GM21786 (cell line): ENCODE data around the gene HYI.
"Not testable (repeated sequence)": the region's sequence is repeated elsewhere in the genome, so short reads cannot be mapped to it uniquely, and the experiment has no call there.

Source experiments
- ATAC-seq: cut with Tn5 transposase; IDR thresholded peaks from one replicate; pipeline ENCODE4 v1.9.1; 2021; ENCODE audit not compliant: unreplicated experiment

HYI gene

GRCh38 chr1:43465505-43466067 is 11.9 kb upstream of the HYI start:
- ATAC-seq = no peak

GRCh38 chr1:43464681-43465504 is 11.2 kb upstream of the HYI start:
- ATAC-seq = no peak

DNA sequence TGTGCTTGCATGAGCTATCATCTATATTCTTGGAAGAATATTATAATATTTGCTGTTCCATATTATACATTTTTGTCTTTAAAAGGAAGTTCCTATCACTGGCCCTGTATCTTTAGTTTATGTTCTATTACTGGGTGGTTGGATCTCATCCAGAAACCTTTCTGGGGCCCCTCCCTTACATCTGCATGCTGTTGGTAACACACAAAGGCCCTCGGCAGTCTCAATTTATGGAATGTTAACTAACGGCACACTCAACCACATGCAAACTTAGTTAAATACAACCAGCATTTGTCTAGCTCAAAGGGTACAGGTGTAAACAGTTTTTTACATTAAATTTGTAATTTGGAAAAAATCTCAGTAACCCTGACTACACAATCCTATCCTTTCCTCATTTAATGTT is 9.7 kb upstream of the HYI start:
- no peak for ATAC-seq

GRCh38 chr1:43460988-43461693 is 7.4 kb upstream of the HYI start:
- ATAC-seq = no peak

- ATAC-seq = not testable (repeated sequence)
Observed at GRCh38 chr1:43458379-43458778, 4.6 kb upstream of the HYI start.

GRCh38 chr1:43455213-43455889 is 1.6 kb upstream of the HYI start:
- no peak for ATAC-seq

- peak; percentile 67 for ATAC-seq
Observed at GRCh38 chr1:43454270-43455011, 710 bp upstream of the HYI start.

- no peak for ATAC-seq
Observed at GRCh38 chr1:43452789-43453441, 816 bp downstream of the HYI start.

GRCh38 chr1:43451701-43452532 is 1.8 kb downstream of the HYI start:
- no peak for ATAC-seq

DNA sequence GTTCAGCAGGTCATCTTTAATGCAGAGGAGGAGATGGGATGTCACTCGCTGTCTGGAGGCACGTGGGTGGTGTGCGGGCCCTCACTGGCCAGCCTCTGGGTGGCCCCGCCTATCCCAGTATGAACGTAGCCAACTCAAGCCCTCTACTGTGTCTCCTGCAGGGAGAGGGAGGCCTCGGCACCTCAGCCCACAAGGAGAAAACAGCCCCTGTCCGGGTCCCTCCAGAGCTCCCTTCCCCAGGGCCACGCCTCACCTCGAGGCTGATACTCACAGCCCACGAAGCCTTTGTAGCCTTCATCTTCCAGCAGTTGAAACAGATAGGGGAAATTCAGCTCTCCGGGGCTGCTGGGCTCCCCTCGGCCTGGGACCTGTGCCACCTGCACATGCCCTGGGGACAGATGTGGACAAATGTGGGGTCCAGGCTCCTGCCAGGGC is 2.6 kb downstream of the HYI start:
- ATAC-seq = no peak

DNA sequence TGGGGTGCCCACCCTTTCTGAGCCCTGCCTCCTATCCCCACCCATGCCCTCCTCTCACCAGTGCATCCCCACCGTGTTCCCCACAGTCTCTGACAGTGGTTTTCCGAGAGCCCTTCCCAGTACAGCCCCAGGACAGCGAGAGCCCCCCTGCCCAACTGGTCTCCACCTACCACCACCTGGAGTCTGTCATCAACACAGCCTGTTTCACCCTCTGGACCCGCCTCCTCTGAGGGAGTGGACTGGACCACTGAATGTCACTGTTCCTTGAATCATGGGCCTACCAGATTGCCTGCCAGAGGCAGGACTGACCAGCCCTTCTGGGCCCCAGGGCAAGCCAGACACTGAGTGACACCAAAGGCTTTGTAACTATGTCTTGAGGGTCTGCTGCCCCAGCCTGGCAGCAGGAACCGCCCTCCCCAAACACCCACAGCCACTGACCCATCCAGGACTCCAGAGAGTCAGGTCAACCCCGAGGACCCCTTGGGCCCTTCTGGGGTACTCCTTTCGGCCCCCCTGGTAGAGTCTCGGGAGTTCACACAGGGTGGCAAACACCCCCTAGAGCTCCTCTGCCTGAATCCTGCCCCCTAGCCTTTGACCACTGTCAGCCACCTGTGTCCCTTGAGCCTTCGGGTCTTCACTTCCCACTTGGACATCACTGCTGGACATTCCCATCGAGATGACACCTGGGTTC is 3.3 kb downstream of the HYI start:
- ATAC-seq = no peak

GRCh38 chr1:43449708-43450069 is 4.0 kb downstream of the HYI start:
- ATAC-seq = no peak

DNA sequence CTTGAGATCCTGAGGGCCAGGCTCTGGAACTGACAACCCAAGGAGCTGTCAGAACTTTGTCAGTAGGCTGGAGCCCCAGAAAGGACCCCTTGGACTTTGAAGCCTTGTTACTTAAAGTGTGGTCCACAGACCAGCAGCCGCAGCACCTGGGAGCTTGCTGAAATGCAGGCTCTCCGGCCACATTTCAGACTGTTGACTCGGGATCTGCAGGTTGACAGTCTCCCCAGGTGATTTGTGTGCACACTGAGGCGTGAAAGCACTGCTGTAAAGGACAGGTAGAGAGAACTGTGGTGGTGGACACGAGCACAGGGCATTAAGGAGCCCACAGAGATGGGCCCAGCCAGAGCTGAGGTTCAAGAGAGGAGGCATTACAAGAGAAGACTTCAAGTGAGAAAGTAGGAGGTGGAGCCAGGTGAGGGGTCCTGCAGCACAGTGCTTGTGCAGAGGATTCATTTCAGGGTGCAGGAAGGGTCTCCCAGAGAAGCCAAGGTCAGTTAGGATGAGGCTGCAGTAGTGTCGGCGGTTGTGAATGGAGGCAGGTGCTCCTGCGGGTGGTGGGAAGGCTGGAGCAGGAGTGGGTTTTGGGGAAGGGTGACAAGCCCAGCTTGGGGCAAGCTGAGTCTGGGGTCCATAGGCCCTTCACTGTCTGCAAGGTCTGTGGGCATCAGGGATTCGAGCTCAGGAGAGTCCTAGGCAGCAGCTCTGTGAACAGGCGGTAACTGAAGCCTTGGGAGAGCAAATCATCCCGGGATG is 4.6 kb downstream of the HYI start:
- ATAC-seq = no peak

DNA sequence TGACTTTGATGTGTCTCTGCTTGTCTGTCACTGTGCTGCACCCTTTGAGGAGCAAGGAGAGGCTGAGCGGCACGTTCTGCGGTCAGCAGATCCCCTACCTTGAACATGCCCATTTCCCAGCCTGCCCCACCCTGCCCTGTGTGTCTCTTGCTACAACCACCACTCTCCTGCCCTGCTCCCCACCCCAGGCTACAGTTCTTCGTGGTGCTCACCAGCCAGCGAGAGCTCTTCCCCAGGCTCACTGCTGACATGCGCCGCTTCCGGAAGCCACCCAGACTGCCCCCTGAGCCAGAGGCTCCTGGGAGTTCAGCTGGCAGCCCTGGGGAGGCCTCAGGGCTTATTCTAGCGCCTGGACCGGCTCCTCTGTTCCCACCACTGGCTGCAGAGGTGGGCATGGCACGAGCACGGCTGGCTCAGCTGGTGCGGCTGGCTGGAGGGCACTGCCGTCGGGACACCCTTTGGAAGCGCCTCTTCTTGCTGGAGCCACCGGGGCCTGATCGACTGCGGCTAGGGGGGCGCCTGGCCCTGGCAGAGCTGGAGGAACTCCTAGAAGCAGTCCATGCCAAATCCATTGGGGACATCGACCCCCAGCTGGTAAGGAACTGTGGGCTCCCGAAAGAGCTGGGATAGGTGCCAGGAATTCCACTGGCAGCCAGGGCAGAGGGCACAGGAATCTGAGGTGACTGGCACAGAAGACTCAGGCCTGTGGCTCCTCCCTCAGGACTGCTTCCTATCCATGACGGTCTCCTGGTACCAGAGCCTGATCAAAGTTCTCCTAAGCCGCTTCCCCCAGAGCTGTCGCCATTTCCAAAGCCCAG is 5.6 kb downstream of the HYI start:
- ATAC-seq = no peak

DNA sequence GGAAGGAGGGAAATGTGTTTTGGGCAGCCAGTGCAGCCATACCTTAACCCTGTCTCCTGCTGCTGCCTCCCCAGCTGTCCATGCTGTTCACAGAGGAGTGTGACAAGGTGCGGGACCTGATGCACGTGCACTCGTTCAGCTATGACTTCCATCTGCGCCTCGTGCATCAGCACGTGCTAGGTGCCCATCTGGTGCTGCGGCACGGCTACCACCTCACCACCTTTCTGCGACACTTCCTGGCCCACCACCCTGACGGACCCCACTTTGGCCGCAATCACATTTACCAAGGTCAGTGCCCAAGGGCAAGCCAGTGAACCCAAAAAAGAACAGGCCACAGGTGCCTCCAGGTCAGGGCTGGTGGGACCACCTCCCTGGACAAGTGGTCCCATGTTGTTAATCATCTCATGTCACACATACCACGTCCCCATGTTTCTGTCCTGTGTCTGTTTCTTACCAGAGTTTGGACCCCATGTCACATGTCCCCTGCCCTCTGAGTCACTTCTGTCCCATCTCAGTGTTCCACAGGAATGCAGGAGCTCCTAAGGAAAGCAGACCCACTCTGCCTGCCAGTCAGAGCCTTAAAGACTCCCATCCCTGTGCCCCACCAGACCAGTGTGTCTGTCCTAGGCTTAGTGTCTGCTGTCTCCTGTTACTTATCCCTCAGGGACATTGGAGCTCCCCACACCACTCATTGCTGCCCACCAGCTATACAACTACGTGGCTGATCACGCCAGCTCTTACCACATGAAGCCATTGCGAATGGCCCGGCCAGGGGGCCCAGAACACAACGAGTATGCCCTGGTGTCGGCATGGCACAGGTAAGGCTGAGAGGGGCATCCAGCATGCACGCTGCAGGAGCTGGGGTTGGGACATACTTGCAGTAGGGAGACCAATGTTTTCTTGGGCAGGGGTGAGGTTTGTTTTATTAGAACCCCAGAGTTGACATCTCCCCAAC is 6.6 kb downstream of the HYI start:
- ATAC-seq = no peak

DNA sequence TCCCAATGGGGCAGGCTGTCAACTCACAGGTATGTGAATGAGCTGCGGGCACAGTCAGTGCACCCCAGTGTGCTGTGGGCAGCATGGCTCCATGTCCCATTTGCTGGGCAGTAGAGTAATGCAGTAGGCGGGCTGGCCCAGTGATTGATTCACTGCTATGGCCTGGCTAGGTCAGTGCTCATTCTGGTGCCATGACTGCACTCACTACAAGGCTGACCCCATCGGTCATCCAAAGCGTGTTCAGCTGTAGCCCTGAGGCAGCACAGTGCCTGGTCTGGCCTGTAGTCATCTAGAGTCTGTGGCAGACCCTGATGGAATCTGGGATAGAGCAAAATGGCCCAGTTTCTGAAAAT is 7.4 kb downstream of the HYI start:
- no peak for ATAC-seq
